ENCODE data around the gene OGFOD3. TPM values are rescaled to one million over a fixed set of nuclear protein-coding genes. Genes with fewer than 3 reads are reported as not detected.

The OGFOD3 gene
- total and polyA plus RNA-seq, 9 of the 15 experiments (the other 6 are each of a cell fraction or from before 2014, with no cell fraction given) = 0.69 to 44.7 (median 18.9) TPM

- TF ChIP-seq TRIM25 (IDR thresholded peaks at IDR 0.05; ENCODE audit: borderline replicate concordance) (no peak), WHSC1 (IDR thresholded peaks at IDR 0.05; ENCODE audit: low read length) (no peak), ARHGAP35 (IDR thresholded peaks at IDR 0.05; ENCODE audit: partially characterized antibody) (no peak), ZNF134 (CRISPR knock-in tag; conservative IDR thresholded peaks at IDR 0.05) (no peak), ZNF444 (CRISPR knock-in tag; IDR thresholded peaks at IDR 0.05) (no peak), PTTG1 (tag; IDR thresholded peaks at IDR 0.05; ENCODE audit: low read depth) (no peak), SPI1 (IDR thresholded peaks at IDR 0.05; ENCODE audit: borderline replicate concordance, low read depth, low read length) (peak; percentile 61; the same call in 1 of the 2 replicates), HES1 (IDR thresholded peaks at IDR 0.05; ENCODE audit: low read depth) (no peak), GATAD2A (IDR thresholded peaks at IDR 0.05) (no peak), RAD21 (CRISPR knock-in tag; conservative IDR thresholded peaks at IDR 0.05 in 1 of 2, IDR thresholded peaks at IDR 0.05 in 1 of 2) (peak in 1 of 2 experiments; percentile 44; a peak in 2 of 4 replicates), ZBED1 (IDR thresholded peaks at IDR 0.05) (no peak), GABPB2 (CRISPR knock-in tag; conservative IDR thresholded peaks at IDR 0.05) (no peak), BHLHE40 (IDR thresholded peaks at IDR 0.05; ENCODE audit: low read length) (no peak), HMG20A (CRISPR knock-in tag; conservative IDR thresholded peaks at IDR 0.05) (no peak), RNF2 (IDR thresholded peaks at IDR 0.05) (no peak), E2F5 (CRISPR knock-in tag; IDR thresholded peaks at IDR 0.05) (no peak), NELFE (IDR thresholded peaks at IDR 0.05; ENCODE audit: insufficient read depth, insufficient read length) (no peak)
These were observed 5.8 kb upstream of the OGFOD3 start (continued) for GRCh38 chr17:82424001-82424862.
